ENCODE data around the gene TOPORS.

DNA sequence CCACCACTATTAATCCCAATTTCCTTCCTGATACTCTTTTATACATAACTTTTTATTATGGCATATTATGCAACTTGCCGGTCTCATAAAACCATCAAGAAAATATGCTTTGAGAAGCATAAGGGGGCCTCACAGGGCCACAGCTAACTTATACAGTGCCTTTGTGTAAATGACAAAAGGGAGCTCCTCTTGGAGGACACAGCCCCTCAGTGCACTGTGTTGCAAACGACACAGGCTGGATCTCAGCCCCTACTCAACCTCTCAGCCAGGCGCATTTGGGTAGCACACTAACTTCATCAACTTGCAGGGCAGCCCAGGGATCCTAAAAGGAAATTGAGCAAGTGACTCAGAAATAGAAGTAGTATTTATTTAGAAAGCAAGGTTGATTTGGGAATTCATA lies 61.8 kb downstream of the TOPORS start:
- TF ChIP-seq, protein P1, sequence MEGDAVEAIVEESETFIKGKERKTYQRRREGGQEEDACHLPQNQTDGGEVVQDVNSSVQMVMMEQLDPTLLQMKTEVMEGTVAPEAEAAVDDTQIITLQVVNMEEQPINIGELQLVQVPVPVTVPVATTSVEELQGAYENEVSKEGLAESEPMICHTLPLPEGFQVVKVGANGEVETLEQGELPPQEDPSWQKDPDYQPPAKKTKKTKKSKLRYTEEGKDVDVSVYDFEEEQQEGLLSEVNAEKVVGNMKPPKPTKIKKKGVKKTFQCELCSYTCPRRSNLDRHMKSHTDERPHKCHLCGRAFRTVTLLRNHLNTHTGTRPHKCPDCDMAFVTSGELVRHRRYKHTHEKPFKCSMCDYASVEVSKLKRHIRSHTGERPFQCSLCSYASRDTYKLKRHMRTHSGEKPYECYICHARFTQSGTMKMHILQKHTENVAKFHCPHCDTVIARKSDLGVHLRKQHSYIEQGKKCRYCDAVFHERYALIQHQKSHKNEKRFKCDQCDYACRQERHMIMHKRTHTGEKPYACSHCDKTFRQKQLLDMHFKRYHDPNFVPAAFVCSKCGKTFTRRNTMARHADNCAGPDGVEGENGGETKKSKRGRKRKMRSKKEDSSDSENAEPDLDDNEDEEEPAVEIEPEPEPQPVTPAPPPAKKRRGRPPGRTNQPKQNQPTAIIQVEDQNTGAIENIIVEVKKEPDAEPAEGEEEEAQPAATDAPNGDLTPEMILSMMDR (conservative IDR thresholded peaks at IDR 0.05; ENCODE audit: low read length), result no peak
- TF ChIP-seq EZH2phosphoT487 (IDR thresholded peaks at IDR 0.05; ENCODE audit: borderline replicate concordance, low read depth, low read length), result no peak

All from OCI-LY7 (cell line).